Measurements from ENCODE around the gene CACNA1D.

- TF ChIP-seq POLR2A (IDR thresholded peaks at IDR 0.05) = no peak
- TF ChIP-seq, protein P1, sequence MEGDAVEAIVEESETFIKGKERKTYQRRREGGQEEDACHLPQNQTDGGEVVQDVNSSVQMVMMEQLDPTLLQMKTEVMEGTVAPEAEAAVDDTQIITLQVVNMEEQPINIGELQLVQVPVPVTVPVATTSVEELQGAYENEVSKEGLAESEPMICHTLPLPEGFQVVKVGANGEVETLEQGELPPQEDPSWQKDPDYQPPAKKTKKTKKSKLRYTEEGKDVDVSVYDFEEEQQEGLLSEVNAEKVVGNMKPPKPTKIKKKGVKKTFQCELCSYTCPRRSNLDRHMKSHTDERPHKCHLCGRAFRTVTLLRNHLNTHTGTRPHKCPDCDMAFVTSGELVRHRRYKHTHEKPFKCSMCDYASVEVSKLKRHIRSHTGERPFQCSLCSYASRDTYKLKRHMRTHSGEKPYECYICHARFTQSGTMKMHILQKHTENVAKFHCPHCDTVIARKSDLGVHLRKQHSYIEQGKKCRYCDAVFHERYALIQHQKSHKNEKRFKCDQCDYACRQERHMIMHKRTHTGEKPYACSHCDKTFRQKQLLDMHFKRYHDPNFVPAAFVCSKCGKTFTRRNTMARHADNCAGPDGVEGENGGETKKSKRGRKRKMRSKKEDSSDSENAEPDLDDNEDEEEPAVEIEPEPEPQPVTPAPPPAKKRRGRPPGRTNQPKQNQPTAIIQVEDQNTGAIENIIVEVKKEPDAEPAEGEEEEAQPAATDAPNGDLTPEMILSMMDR (IDR thresholded peaks at IDR 0.05) = peak in 5 of 7 experiments; percentile 11 to 52 (median 38)
These were observed 183.0 kb downstream of the CACNA1D start for GRCh38 chr3:53677413-53677812.

All from body of pancreas (tissue), 4 donors.